ENCODE measurements around the gene TYR. TPM values are rescaled to one million over a fixed set of nuclear protein-coding genes. Genes with fewer than 3 reads are reported as not detected.
"Not testable (repeated sequence)": the region's sequence is repeated elsewhere in the genome, so short reads cannot be mapped to it uniquely, and the experiment has no call there.

TYR gene
- total RNA-seq, 3 donors from 2014 or later (not counting 1 experiment from before 2014, with no cell fraction given): not detected

DNA sequence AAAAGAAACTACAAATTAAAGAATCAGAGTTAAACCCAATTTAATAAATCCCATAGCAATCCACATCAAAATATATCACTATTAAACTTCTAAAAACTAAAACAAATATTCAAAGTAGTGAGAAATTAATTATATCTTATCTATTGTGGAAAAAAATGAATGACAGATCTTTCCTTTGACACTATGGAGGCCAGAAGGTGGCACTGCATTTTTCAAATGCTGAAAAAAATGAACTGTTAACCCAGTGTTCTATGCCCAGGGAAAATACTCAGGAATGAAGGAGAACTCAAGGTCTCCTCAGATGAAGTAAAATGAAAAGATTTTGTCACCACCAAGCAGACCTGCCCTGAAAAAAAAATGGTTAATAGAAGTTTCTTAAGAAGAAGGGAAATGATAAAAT lies 27.7 kb downstream of the TYR start:
- Histone ChIP-seq H3K4me3 (ENCODE audit: low read length) (no peak overlapping the region), H3K4me1 (ENCODE audit: control insufficient read depth, insufficient read depth, low read length) (no peaks in the 10 kb centered on the region), H3K27ac (ENCODE audit: low read length) (no peak overlapping the region), H3K36me3 (ENCODE audit: control insufficient read depth, insufficient read depth, low read length) (no peaks in the 10 kb centered on the region), H3K9me3 (ENCODE audit: control insufficient read depth, insufficient read depth, low read length) (peaks cover 6% of the 10 kb centered on the region), H3K27me3 (ENCODE audit: control insufficient read depth, insufficient read depth, low read length) (no peaks in the 10 kb centered on the region)
- Mint-ChIP-seq H3K27ac (no peak overlapping the region), H3K4me1 (no peaks in the 10 kb centered on the region), H3K9me3 (peaks cover 6 to 10% of the 10 kb centered on the region in 2 donors), H3K36me3 (no peaks in the 10 kb centered on the region), H3K4me3 (no peak overlapping the region), H3K27me3 (ENCODE audit: low read depth in 2 of 2) (no peaks in the 10 kb centered on the region)
- intact Hi-C loops (cut with micrococcal nuclease): no loop called here
- TF ChIP-seq, protein P1, sequence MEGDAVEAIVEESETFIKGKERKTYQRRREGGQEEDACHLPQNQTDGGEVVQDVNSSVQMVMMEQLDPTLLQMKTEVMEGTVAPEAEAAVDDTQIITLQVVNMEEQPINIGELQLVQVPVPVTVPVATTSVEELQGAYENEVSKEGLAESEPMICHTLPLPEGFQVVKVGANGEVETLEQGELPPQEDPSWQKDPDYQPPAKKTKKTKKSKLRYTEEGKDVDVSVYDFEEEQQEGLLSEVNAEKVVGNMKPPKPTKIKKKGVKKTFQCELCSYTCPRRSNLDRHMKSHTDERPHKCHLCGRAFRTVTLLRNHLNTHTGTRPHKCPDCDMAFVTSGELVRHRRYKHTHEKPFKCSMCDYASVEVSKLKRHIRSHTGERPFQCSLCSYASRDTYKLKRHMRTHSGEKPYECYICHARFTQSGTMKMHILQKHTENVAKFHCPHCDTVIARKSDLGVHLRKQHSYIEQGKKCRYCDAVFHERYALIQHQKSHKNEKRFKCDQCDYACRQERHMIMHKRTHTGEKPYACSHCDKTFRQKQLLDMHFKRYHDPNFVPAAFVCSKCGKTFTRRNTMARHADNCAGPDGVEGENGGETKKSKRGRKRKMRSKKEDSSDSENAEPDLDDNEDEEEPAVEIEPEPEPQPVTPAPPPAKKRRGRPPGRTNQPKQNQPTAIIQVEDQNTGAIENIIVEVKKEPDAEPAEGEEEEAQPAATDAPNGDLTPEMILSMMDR (IDR thresholded peaks at IDR 0.05): no peak
- DNase-seq (no peak), ATAC-seq (no peak)

DNA sequence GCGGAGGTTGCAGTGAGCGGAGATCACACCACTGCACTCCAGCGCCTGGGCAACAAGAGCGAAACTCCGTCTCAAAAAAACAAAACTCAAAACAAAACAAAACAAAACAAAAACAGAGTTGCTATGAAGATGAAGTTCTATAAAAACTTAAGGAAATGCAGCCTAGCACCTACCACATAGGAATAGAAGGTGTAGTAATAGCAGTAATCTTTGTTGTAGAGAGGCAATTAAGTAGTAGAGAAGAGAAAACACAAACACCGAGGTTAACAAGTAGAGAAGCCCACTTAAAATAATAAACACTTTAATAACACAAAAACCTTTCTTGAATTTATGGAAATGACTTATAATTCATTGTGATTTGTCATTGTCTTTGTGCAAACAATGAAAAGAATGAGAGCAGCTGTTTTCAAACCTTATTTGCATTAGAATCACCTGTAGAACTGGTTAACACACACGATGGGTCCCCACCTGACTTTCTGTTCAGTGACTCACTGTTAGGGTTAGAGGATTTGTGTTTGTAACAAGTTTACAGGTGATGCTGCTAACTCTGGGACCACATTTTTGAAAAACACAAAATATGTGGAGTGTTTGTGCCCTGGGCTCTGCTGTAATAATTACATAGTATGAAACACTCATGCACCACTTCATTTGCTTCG lies 43.1 kb downstream of the TYR start:
- no peak overlapping the region for H3K27ac Mint-ChIP-seq
- H3K4me3 ChIP-seq (ENCODE audit: low read length): no peak overlapping the region
- H3K4me1 ChIP-seq (ENCODE audit: control insufficient read depth, insufficient read depth, low read length): no peaks in the 10 kb centered on the region
- no peak for DNase-seq
- TF ChIP-seq, protein P1 (IDR thresholded peaks at IDR 0.05): no peak
- H3K27me3 Mint-ChIP-seq (ENCODE audit: low read depth in 2 of 2): no peaks in the 10 kb centered on the region
- H3K27me3 ChIP-seq (ENCODE audit: control insufficient read depth, insufficient read depth, low read length): no peaks in the 10 kb centered on the region
- H3K4me3 Mint-ChIP-seq: no peak overlapping the region
- peaks cover 8 to 13% of the 10 kb centered on the region in 2 donors for H3K9me3 Mint-ChIP-seq
- no peaks in the 10 kb centered on the region for H3K36me3 Mint-ChIP-seq
- intact Hi-C loops (cut with micrococcal nuclease): no loop called here
- ATAC-seq: no peak
- H3K36me3 ChIP-seq (ENCODE audit: control insufficient read depth, insufficient read depth, low read length): no peaks in the 10 kb centered on the region
- H3K4me1 Mint-ChIP-seq: no peaks in the 10 kb centered on the region
- WGBS (ENCODE audit: insufficient coverage): 78% methylated on average over 6 of the region's 8 CpGs
- H3K9me3 ChIP-seq (ENCODE audit: control insufficient read depth, insufficient read depth, low read length): peaks cover 3% of the 10 kb centered on the region
- H3K27ac ChIP-seq (ENCODE audit: low read length): no peak overlapping the region

DNA sequence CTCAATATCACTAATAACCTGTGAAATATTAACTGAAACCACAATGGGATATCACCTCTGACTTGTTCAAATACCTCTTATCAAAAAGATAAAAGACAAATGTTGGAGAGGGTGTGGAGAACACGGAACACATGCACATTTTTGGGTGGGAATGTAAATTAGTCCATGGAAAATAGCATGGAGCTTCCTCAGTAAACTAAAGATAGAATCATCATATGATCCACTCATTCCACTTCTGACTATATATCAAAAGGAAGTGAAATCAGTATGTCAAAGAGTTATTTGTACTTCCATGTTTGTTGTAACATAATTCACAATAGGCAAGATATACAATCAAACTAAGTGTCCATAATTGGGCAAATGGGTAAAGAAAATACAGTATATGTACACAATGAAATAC lies 57.4 kb downstream of the TYR start:
- no peak overlapping the region for H3K4me3 ChIP-seq (ENCODE audit: low read length)
- no peaks in the 10 kb centered on the region for H3K36me3 ChIP-seq (ENCODE audit: control insufficient read depth, insufficient read depth, low read length)
- no peak overlapping the region for H3K27ac ChIP-seq (ENCODE audit: low read length)
- no peaks in the 10 kb centered on the region for H3K4me1 Mint-ChIP-seq
- peaks cover 18% of the 10 kb centered on the region for H3K36me3 Mint-ChIP-seq
- no peak overlapping the region for H3K27ac Mint-ChIP-seq
- TF ChIP-seq, protein P1 (IDR thresholded peaks at IDR 0.05): no peak
- H3K27me3 Mint-ChIP-seq (ENCODE audit: low read depth in 2 of 2): no peaks in the 10 kb centered on the region
- H3K9me3 Mint-ChIP-seq: peaks cover 13 to 16% of the 10 kb centered on the region in 2 donors
- H3K4me3 Mint-ChIP-seq: no peak overlapping the region
- intact Hi-C loops (cut with micrococcal nuclease): no loop called here
- DNase-seq (no peak), ATAC-seq (no peak)
- no peaks in the 10 kb centered on the region for H3K27me3 ChIP-seq (ENCODE audit: control insufficient read depth, insufficient read depth, low read length)
- WGBS (ENCODE audit: insufficient coverage): no CpG with 5 or more reads among the region's 1 CpG
- H3K4me1 ChIP-seq (ENCODE audit: control insufficient read depth, insufficient read depth, low read length): no peaks in the 10 kb centered on the region
- no peaks in the 10 kb centered on the region for H3K9me3 ChIP-seq (ENCODE audit: control insufficient read depth, insufficient read depth, low read length)

DNA sequence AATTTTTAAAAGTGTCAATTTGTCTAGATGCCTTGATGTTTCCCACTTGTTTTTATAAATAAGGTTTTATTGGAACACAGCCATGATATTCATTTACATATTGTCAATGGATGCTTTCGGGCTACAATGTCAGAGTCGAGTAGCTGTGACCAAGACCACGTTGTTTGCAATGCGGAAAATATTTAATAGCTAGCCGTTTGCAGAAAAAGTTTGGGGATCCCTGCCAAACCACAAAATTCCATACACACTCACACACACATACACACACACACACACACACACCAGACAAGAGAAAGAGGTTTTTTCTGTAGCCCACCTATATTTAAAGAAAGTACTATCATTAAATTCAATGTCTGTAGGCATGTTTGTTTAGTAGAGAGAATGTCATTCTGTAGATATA lies 58.3 kb downstream of the TYR start:
- WGBS (ENCODE audit: insufficient coverage): 98% methylated on average over 5 of the region's 5 CpGs
- DNase-seq (no peak), ATAC-seq (no peak)
- Histone ChIP-seq H3K4me3 (ENCODE audit: low read length) (no peak overlapping the region), H3K4me1 (ENCODE audit: control insufficient read depth, insufficient read depth, low read length) (no peaks in the 10 kb centered on the region), H3K9me3 (ENCODE audit: control insufficient read depth, insufficient read depth, low read length) (no peaks in the 10 kb centered on the region), H3K27me3 (ENCODE audit: control insufficient read depth, insufficient read depth, low read length) (no peaks in the 10 kb centered on the region), H3K27ac (ENCODE audit: low read length) (no peak overlapping the region), H3K36me3 (ENCODE audit: control insufficient read depth, insufficient read depth, low read length) (no peaks in the 10 kb centered on the region)
- H3K36me3 Mint-ChIP-seq: peaks cover 18% of the 10 kb centered on the region
- H3K4me1 Mint-ChIP-seq: no peaks in the 10 kb centered on the region
- no peaks in the 10 kb centered on the region for H3K27me3 Mint-ChIP-seq (ENCODE audit: low read depth in 2 of 2)
- no peak overlapping the region for H3K27ac Mint-ChIP-seq
- intact Hi-C loops (cut with micrococcal nuclease): no loop called here
- TF ChIP-seq, protein P1 (IDR thresholded peaks at IDR 0.05): no peak
- peaks cover 11 to 14% of the 10 kb centered on the region in 2 donors for H3K9me3 Mint-ChIP-seq
- no peak overlapping the region for H3K4me3 Mint-ChIP-seq

DNA sequence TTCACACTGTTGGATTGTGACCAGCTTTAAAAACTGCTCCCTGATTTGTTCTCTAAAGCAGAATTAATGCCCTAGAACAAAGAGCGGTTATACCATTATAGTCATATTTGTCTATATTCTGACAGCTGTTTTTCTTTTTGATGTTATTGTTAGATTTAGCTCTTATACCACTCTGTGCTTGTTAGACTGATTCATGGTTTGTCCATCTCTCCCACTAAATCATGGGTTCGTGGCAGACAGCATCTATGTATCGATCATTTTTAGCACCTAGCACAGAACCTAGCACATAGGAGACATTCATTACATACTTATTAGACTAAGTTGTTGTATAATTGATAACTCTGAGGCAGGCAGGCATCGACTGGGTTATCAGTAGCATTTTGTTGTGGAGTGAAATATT lies 69.3 kb downstream of the TYR start:
- H3K36me3 ChIP-seq (ENCODE audit: control insufficient read depth, insufficient read depth, low read length); intact Hi-C loops (cut with micrococcal nuclease); DNase-seq; H3K9me3 ChIP-seq (ENCODE audit: control insufficient read depth, insufficient read depth, low read length); ATAC-seq; H3K27me3 Mint-ChIP-seq (ENCODE audit: low read depth in 2 of 2); H3K27ac ChIP-seq (ENCODE audit: low read length); H3K4me3 Mint-ChIP-seq; H3K4me3 ChIP-seq (ENCODE audit: low read length); H3K4me1 Mint-ChIP-seq; H3K4me1 ChIP-seq (ENCODE audit: control insufficient read depth, insufficient read depth, low read length); H3K27ac Mint-ChIP-seq; H3K27me3 ChIP-seq (ENCODE audit: control insufficient read depth, insufficient read depth, low read length): not testable (repeated sequence)
- Mint-ChIP-seq H3K9me3 (peaks cover 11 to 18% of the 10 kb centered on the region in 2 donors), H3K36me3 (peaks cover 11% of the 10 kb centered on the region)
- WGBS (ENCODE audit: insufficient coverage): no CpG with 5 or more reads among the region's 4 CpGs

Data from natural killer cell (primary cell).